Karpas-422 (cell line): ENCODE data around the gene ANKRD23. TPM values are rescaled to one million over a fixed set of nuclear protein-coding genes. Genes with fewer than 3 reads are reported as not detected.
A peak's percentile ranks its signal among the peaks of the same experiment; 100 is the strongest.

Source experiments
- DNase-seq: peaks from one replicate; pipeline ENCODE4 v3.0.0-alpha.2; 2015
- H2AFZ ChIP-seq: fragments of 200-600 bp; sonication (generic); 2 replicates; pipeline ENCODE4 v1.6.1; 2014; ENCODE audit warnings: antibody characterized with exemption, low read length, mixed read lengths
- H3K27ac ChIP-seq: fragments of 200-600 bp; sonication (generic); 2 replicates; pipeline ENCODE4 v1.5.1; 2014; ENCODE audit warnings: mild to moderate bottlenecking, low read length, moderate library complexity
- H3K27me3 ChIP-seq: fragments of 200-600 bp; sonication (generic); 2 replicates; pipeline ENCODE4 v1.6.1; 2014; ENCODE audit warnings: low read length, mixed read lengths
- H3K36me3 ChIP-seq: fragments of 200-600 bp; sonication (generic); 2 replicates; pipeline ENCODE4 v1.6.1; 2014; ENCODE audit warnings: low read length, mixed read lengths; ENCODE audit not compliant: insufficient read depth
- H3K4me1 ChIP-seq: fragments of 200-600 bp; sonication (generic); 2 replicates; pipeline ENCODE4 v1.6.1; 2014; ENCODE audit warnings: mild to moderate bottlenecking, low read length, mixed read lengths
- H3K4me2 ChIP-seq: fragments of 200-600 bp; sonication (generic); 2 replicates; pipeline ENCODE4 v1.6.1; 2014; ENCODE audit warnings: low read length, low read depth, mild to moderate bottlenecking; ENCODE audit not compliant: poor library complexity, severe bottlenecking
- H3K4me3 ChIP-seq: fragments of 200-600 bp; sonication (generic); 2 replicates; pipeline ENCODE4 v1.5.1; 2014; ENCODE audit warnings: mild to moderate bottlenecking, antibody characterized with exemption, low read length, mixed read lengths
- H3K79me2 ChIP-seq: fragments of 200-600 bp; sonication (generic); 2 replicates; pipeline ENCODE4 v1.6.1; 2014; ENCODE audit warnings: mild to moderate bottlenecking, low read length, mixed read lengths
- H3K9ac ChIP-seq: fragments of 200-600 bp; sonication (generic); 2 replicates; pipeline ENCODE4 v1.6.0; 2014; ENCODE audit warnings: low read length
- H3K9me2 ChIP-seq: fragments of 200-600 bp; sonication (generic), shearing (Covaris generic); replicated peaks from 2 replicates; pipeline ENCODE4 v1.6.0; 2014; ENCODE audit warnings: mild to moderate bottlenecking, low read length, moderate library complexity; ENCODE audit not compliant: insufficient read depth
- H3K9me3 ChIP-seq: fragments of 300-700, 200-600 bp; sonication (generic); 2 replicates; pipeline ENCODE4 v1.6.1; 2014; ENCODE audit warnings: low read length, mixed read lengths
- H4K20me1 ChIP-seq: fragments of 200-600 bp; sonication (generic); 2 replicates; pipeline ENCODE4 v1.6.1; 2014; ENCODE audit warnings: mild to moderate bottlenecking, antibody characterized with exemption, low read length, low read depth; ENCODE audit not compliant: insufficient read depth
- total RNA-seq: library from RNA; depleted of rRNA; stranded (reverse); fragments of >200 nt; shearing (Covaris generic); gene quantifications from 2 replicates; pipeline ENCODE4 v1.2.3, GENCODE V29; 2014; ENCODE audit warnings: low replicate concordance

Gene ANKRD23
- total RNA-seq, 1 experiment from 2014 or later: 1.6 TPM

DNA sequence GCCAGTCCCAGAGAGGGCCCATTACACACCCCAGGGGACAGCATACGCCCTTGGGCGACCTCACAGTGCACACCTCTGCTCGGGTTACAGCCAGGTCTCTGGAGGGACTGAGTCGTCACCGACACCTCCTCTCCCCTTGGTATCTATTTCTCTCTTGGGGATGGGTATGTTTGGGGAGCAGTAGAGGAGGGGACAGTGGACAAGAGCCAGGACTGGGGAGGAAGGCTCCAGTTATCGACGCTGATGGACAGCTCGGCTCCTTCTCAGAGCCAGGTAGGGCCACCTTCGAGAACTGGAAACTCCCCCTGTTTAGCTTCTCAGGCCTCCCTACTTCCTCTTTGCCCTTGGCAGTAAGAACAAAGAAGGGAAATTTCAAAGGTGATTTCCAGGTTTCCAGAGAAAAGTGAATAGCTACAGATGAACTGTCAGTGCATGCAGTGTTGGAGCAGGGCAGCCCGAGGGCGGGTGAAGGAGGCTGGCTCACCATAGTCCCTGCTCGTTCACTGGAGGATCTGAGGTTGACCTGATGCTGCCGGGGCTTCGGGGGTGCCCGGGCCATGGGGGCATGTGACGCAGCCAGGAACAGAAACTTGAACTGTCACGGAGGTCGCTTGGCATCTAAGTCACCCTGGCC, 30.5 kb upstream of the ANKRD23 start:
- peaks cover 14% of the 10 kb centered on the region for H3K4me1 ChIP-seq
- no peak overlapping the region for H3K9ac ChIP-seq
- peak overlapping the region; percentile 9; the same call in 1 of the 2 replicates for H3K4me3 ChIP-seq
- peak overlapping the region; percentile 27 for H3K4me2 ChIP-seq
- DNase-seq: peak; percentile 59
- no peak overlapping the region for H2AFZ ChIP-seq
- H3K36me3 ChIP-seq: no peaks in the 10 kb centered on the region
- no peaks in the 10 kb centered on the region; the same call in 1 of the 2 replicates for H4K20me1 ChIP-seq
- H3K27ac ChIP-seq: no peak overlapping the region
- no peaks in the 10 kb centered on the region for H3K27me3 ChIP-seq
- H3K9me3 ChIP-seq: no peaks in the 10 kb centered on the region
- H3K9me2 ChIP-seq: no peaks in the 10 kb centered on the region
- H3K79me2 ChIP-seq: no peaks in the 10 kb centered on the region

GRCh38 chr2:96873651-96874096, 29.9 kb upstream of the ANKRD23 start:
- Histone ChIP-seq H3K27ac (no peak overlapping the region), H3K4me2 (peak overlapping the region; percentile 27), H2AFZ (no peak overlapping the region), H3K27me3 (no peaks in the 10 kb centered on the region), H3K79me2 (no peaks in the 10 kb centered on the region), H4K20me1 (no peaks in the 10 kb centered on the region; the same call in 1 of the 2 replicates), H3K36me3 (no peaks in the 10 kb centered on the region), H3K4me1 (peaks cover 14% of the 10 kb centered on the region), H3K9ac (no peak overlapping the region), H3K9me3 (no peaks in the 10 kb centered on the region), H3K4me3 (peak overlapping the region; percentile 9; the same call in 1 of the 2 replicates), H3K9me2 (no peaks in the 10 kb centered on the region)
- DNase-seq: no peak

DNA sequence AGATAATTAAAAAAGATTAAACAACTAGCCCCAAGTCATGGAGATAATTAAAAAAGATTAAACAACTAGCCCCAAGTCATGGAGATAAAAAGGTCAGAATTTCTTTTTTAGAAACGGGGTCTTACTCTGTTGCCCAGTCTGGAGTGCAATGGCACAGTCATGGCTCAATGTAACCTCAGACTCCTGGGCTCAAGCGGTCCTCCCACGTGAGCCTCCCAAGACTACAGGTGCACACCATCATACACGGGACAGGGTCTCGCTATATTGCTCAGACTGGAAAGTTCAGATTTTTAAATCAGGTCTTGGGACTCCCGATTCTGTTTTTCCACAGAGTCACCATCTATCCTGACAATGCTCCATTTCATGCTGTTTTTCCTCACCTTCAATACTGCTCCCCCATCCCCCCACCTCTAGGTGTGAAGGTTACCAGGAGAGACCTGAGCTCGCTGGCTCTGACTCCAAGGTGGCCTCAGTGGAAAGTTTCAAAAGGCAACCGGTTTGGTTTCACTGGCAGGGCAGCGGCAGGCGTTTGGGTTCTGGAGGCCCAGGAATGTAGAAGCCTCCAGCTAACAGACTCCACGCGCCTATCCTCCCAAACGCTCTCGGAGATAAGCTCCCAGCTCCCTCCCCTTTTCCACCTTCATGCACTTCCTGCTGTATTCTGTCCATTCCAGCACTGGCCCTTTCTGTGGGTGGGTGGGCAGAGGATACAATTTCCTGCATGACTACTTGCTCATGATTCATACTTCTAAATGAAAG, 28.9 kb upstream of the ANKRD23 start:
- Histone ChIP-seq H3K4me3 (no peak overlapping the region), H3K27ac (no peak overlapping the region), H3K4me2 (no peak overlapping the region), H3K9me3 (no peaks in the 10 kb centered on the region), H2AFZ (no peak overlapping the region), H3K36me3 (no peaks in the 10 kb centered on the region), H3K9ac (no peak overlapping the region), H3K4me1 (peaks cover 14% of the 10 kb centered on the region), H4K20me1 (no peaks in the 10 kb centered on the region; the same call in 1 of the 2 replicates), H3K27me3 (no peaks in the 10 kb centered on the region), H3K9me2 (no peaks in the 10 kb centered on the region), H3K79me2 (no peaks in the 10 kb centered on the region)
- no peak for DNase-seq

DNA sequence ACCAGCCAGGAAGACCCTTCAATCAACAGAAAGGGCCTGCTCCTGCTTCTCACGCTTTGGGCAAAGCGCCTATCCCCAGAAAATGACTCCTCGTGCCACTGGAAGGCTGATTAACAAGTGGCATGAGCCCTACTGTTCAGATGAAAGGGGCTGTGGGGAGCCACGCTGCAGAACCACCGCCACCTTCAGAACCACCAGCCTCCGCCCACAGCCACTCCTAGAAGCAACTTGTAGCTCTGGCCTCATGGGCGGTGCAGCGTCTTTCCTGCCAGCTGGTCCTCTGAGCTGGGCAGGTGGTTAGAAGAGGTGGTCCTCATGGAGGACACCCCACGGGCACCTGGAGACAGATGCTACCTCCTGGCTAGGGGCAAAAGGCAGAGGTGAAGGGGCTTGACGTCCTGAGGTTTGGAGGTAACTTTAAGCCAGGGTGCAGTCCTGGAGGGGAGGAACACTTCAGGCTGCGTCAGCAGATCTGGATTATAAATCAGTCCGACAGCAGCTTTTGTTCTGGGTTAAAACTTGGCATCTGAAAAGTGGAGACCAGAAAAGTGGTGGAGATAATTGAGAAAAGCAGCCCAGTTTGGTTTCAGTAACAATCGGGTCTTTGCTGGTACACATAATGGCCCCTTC, 26.9 kb upstream of the ANKRD23 start:
- Histone ChIP-seq H4K20me1 (no peaks in the 10 kb centered on the region; the same call in 1 of the 2 replicates), H3K36me3 (no peaks in the 10 kb centered on the region), H3K27me3 (no peaks in the 10 kb centered on the region), H2AFZ (no peak overlapping the region), H3K4me2 (no peak overlapping the region), H3K9me3 (no peaks in the 10 kb centered on the region), H3K9ac (no peak overlapping the region), H3K9me2 (no peaks in the 10 kb centered on the region), H3K4me3 (no peak overlapping the region), H3K27ac (no peak overlapping the region), H3K79me2 (no peaks in the 10 kb centered on the region), H3K4me1 (peaks cover 25% of the 10 kb centered on the region)
- no peak for DNase-seq

DNA sequence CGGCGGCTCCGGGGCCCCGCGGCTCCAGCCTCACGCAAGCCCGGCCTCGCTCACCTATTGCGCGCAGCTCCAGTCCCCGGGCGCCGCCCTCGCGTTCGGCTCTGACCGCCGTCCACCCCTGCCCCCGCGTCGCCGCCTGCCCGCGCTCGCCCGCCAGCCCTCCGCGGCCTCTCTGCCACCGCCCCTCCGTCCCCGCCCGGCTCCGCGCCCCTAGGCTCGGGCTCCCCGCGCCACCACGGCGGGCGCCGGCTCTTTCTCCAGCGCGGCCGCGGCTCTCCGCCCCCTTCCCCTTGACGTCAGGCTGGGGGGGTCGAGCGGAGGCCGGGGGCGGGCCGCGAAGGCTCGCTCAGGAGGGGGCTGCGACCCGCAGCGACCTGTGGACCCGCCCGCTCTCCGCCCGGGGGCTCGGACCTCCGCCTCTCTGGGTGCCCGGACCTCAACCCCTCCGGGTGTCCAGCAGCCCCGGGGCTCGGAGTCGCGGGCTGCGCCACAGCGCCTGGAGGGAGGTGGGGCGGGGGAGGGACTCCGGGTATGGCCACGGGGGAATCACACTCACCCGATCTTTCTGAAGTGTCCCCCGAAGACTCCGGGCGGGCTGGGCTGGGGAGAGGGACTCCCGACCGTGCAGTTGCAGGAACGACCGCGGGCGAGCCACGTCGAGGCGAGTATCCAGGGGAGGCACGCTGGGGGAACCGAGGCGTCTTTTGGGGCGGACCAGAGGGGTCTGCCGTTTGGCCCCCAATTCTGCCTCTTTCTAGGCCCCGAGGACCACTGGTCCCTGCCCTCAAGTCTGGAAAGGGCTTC, 26.2 kb upstream of the ANKRD23 start, which contains the start of gene SEMA4C:
Gene SEMA4C (minus strand): TSS at position 259 of the 804 bp plus-strand sequence. CDS start 2,194 bp downstream, outside the sequence.
- H3K9me2 ChIP-seq: no peaks in the 10 kb centered on the region
- no peaks in the 10 kb centered on the region for H3K9me3 ChIP-seq
- no peaks in the 10 kb centered on the region; the same call in 1 of the 2 replicates for H4K20me1 ChIP-seq
- H3K27ac ChIP-seq: no peak within 1 kb of the TSS
- H3K4me2 ChIP-seq: peak within 1 kb of the TSS; percentile 70
- H2AFZ ChIP-seq: peak within 1 kb of the TSS; percentile 95
- no peaks in the 10 kb centered on the region for H3K36me3 ChIP-seq
- H3K4me1 ChIP-seq: peaks cover 25% of the 10 kb centered on the region
- no peak for DNase-seq
- no peaks in the 10 kb centered on the region for H3K79me2 ChIP-seq
- peak within 1 kb of the TSS; percentile 80 for H3K9ac ChIP-seq
- no peaks in the 10 kb centered on the region for H3K27me3 ChIP-seq
- H3K4me3 ChIP-seq: peak within 1 kb of the TSS; percentile 67

DNA sequence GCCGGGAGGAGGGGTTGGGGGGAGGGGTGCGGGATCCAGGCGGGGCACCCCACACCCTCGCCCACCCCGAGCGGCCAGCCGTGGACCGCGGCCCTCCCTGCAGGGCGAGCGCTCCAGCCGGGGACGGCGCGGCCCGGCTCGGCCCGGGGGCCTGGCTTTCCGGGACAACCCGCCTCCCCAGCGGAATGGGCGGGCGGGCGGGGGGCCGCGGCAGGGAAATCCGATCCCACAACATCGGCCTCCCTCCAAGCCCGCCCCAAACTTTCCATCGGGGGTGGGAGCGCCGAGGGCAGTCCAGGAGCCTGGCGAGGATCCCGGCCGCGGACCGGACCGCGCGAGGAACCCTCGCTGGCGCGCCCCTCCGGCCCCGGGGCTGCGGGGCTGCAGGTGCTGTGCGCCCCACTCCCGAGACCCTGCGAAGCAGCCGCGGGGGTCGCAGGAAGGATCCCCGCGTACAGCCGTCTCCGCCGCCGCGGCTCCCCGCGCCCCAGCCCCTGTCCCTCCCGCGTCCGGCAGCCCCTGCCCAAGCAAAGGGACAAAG, 25.5 kb upstream of the ANKRD23 start:
- Histone ChIP-seq H3K4me1 (peaks cover 21% of the 10 kb centered on the region), H3K79me2 (no peaks in the 10 kb centered on the region), H2AFZ (peak overlapping the region; percentile 95; the same call in 1 of the 2 replicates)

GRCh38 chr2:96868555-96869280, 24.9 kb upstream of the ANKRD23 start:
- peak; percentile 81 for DNase-seq
- H2AFZ ChIP-seq: peak overlapping the region; percentile 95
- peak overlapping the region; percentile 70 for H3K4me2 ChIP-seq
- 0 out of 2 replicates have a peak overlapping the region, but pooled peaks have one; percentile 42 for H3K27ac ChIP-seq
- no peaks in the 10 kb centered on the region for H3K9me3 ChIP-seq
- no peaks in the 10 kb centered on the region; the same call in 1 of the 2 replicates for H4K20me1 ChIP-seq
- H3K9ac ChIP-seq: peak overlapping the region; percentile 80
- H3K79me2 ChIP-seq: no peaks in the 10 kb centered on the region
- peaks cover 15% of the 10 kb centered on the region for H3K4me1 ChIP-seq
- H3K27me3 ChIP-seq: no peaks in the 10 kb centered on the region
- H3K9me2 ChIP-seq: no peaks in the 10 kb centered on the region
- H3K36me3 ChIP-seq: no peaks in the 10 kb centered on the region
- peak overlapping the region; percentile 67 for H3K4me3 ChIP-seq

More for the DNA sequence above, 25.5 kb upstream of the ANKRD23 start:
- Histone ChIP-seq H3K9ac (peak overlapping the region; percentile 80), H3K9me2 (no peaks in the 10 kb centered on the region), H3K27me3 (no peaks in the 10 kb centered on the region), H3K4me3 (peak overlapping the region; percentile 67), H3K27ac (no peak overlapping the region), H3K36me3 (no peaks in the 10 kb centered on the region), H3K9me3 (no peaks in the 10 kb centered on the region), H3K4me2 (peak overlapping the region; percentile 70), H4K20me1 (no peaks in the 10 kb centered on the region; the same call in 1 of the 2 replicates)
- DNase-seq: no peak
